GM18858 (cell line): ENCODE results near the gene MRGPRE.

Experiments used
- ATAC-seq: cut with Tn5 transposase; IDR thresholded peaks from one replicate; pipeline ENCODE4 v1.9.1; 2021; ENCODE audit not compliant: unreplicated experiment

Gene MRGPRE

GRCh38 chr11:3182462-3182852, 49.8 kb downstream of the MRGPRE start:
- no peak for ATAC-seq

GRCh38 chr11:3181725-3182461, 50.3 kb downstream of the MRGPRE start:
- no peak for ATAC-seq

- ATAC-seq, result no peak
Measured at GRCh38 chr11:3180869-3181268, 51.3 kb downstream of the MRGPRE start.

GRCh38 chr11:3178349-3178748, 53.9 kb downstream of the MRGPRE start:
- no peak for ATAC-seq

- ATAC-seq, result no peak
Measured at GRCh38 chr11:3177931-3178330, 54.3 kb downstream of the MRGPRE start.
